ENCODE results near the gene CCDC12.

The CCDC12 gene

DNA sequence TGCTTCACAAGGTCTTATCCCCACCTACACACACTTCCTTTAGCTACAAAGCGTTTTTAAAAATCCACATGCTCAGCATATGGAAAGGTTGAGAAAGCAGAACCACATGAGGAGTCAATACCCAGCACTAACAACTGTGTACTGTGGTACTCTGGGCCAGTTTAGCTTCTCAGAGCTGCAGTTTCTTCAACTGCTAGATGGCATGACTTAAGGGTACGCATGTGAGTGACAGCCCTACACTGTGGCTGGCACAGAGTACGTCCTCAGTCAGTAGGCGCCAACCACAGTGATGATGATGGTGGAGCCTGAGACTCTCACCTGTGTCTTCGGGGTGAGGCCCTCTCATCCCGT is 17.4 kb downstream of the CCDC12 start:
- no peak for FAIRE-seq
- DNase-seq (ENCODE audit: insufficient read length, low spot score) = no peak

GRCh38 chr3:46958467-46959160 is 17.9 kb downstream of the CCDC12 start:
- FAIRE-seq (no peak), DNase-seq (ENCODE audit: insufficient read length, low spot score) (no peak)

DNA sequence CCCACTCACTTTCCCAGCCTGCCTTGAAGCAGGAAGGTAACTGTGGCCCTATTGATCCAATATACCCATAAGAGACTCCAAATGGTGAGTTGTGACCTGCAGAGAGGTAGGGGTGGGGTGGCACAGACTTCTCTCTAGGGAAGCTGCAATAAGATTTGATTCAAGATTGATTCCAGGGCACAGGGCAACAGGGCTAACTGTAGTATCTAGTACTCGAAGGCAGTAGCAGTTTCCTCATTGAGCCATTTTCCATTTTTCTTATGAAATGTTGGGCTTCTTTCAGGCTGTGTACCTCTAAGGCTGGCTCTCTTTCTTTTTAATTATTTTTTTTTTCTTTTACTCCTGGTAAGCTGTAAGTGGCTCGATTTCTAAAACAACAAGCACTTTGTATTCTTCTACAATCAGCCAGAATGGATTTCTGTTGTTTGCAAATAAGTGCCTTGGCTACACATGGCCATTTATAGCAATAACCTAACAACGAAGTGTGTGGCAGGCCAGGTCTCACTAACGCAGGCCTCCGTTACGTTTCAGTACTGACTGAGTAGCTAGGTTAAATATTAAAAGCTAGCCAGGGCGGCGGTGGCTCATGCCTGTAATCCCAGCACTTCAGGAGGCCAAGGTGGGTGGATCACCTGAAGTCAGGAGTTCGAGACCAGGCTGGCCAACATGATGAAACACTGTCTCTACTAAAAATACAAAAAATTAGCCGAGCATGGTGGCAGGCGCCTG is 19.3 kb downstream of the CCDC12 start:
- DNase-seq (ENCODE audit: insufficient read length, low spot score) (no peak), FAIRE-seq (no peak)

GRCh38 chr3:46955801-46956259 is 20.7 kb downstream of the CCDC12 start:
- FAIRE-seq (no peak), DNase-seq (ENCODE audit: insufficient read length, low spot score) (no peak)

GRCh38 chr3:46955157-46955556 is 21.4 kb downstream of the CCDC12 start:
- DNase-seq (ENCODE audit: insufficient read length, low spot score) (no peak), FAIRE-seq (no peak)

- DNase-seq (ENCODE audit: insufficient read length, low spot score) = no peak
- FAIRE-seq = no peak
Observed at GRCh38 chr3:46954178-46954577, 22.4 kb downstream of the CCDC12 start.

DNA sequence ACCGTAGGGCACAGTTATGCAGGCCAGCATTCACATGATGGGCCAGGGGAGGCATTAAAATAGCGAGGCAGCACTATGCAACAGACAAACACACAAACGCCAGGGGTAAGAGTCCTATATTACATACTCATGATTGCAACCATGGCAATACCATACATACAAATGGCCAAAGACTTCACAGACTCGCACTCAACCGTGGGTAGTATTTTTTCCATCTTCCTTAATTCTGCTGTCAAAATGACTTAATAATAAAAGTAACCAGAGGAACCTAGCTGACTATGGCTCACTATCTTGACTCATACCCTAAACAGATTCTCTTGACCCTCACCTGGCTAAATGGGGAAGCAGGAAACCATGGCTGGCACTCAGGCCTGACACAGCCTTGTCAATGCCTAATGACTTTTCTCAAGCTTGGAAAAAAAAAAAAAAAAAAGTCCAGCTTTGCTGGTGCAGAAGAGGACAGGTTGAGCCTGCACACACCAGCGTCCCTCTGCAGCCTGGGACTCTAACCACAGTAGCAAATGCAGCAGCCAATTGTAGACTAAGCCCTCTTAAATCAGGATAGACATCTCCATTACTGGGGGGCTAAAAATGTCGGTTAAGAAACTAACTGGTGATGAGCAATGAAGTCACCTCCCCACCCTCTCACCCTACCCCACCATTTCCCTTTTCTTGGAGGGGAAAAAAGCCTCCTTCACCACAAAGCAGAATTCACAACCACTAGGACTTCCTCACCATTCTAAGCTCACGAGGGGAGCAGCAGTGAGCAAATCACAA is 23.1 kb downstream of the CCDC12 start:
- FAIRE-seq = no peak
- no peak for DNase-seq (ENCODE audit: insufficient read length, low spot score)

DNA sequence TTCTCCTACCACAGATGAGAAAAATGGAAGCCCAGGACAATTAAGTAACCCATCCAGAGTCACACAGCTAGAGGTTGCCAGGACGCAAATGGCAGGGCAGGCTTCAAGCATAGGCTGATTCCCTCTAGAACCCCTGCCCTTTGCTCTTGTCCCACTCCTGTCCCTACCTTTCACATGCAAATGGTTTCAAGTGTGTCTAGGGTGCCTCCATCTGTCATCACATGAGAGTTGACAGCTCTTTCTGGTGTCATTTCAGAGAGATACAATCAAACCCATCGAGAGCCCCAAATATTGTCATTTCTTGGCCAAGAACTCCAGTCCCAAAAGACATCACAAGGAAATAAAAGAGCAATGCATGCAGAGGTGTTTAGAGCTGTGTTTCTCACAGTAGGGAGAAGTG is 23.7 kb downstream of the CCDC12 start:
- DNase-seq (ENCODE audit: insufficient read length, low spot score) (no peak), FAIRE-seq (no peak)

DNA sequence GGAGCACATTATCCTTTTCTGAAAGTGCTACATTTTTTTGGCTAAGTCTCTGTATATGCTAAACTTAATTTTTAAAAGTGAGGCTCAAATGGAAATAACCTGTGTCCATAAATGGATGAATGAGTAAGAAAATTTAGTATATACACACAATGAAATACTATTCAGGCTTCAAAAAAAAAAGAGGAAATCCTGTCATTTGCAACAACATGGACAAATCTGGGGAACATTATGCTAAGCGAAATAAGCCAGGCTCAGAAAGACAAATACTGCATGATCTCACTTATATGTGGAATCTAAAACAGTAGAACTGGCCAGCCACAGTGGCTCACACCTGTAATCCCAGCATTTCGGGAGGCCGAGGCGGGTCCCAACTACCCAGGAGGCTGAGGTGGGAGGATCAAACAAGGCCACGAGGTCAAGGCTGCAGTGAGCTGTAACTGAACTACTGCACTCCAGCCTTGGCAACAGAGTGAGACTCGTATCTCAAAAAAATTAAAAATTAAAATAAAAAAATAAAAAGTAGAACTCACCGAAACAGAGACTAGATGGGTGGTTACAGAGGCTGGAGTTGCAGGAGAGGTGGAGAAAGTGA is 25.8 kb downstream of the CCDC12 start:
- DNase-seq (ENCODE audit: insufficient read length, low spot score) (no peak), FAIRE-seq (no peak)

GRCh38 chr3:46950177-46950576 is 26.4 kb downstream of the CCDC12 start:
- DNase-seq (ENCODE audit: insufficient read length, low spot score) (no peak), FAIRE-seq (no peak)

GRCh38 chr3:46948830-46949671 is 27.5 kb downstream of the CCDC12 start:
- DNase-seq (ENCODE audit: insufficient read length, low spot score) (peak; percentile 35), FAIRE-seq (no peak)

DNA sequence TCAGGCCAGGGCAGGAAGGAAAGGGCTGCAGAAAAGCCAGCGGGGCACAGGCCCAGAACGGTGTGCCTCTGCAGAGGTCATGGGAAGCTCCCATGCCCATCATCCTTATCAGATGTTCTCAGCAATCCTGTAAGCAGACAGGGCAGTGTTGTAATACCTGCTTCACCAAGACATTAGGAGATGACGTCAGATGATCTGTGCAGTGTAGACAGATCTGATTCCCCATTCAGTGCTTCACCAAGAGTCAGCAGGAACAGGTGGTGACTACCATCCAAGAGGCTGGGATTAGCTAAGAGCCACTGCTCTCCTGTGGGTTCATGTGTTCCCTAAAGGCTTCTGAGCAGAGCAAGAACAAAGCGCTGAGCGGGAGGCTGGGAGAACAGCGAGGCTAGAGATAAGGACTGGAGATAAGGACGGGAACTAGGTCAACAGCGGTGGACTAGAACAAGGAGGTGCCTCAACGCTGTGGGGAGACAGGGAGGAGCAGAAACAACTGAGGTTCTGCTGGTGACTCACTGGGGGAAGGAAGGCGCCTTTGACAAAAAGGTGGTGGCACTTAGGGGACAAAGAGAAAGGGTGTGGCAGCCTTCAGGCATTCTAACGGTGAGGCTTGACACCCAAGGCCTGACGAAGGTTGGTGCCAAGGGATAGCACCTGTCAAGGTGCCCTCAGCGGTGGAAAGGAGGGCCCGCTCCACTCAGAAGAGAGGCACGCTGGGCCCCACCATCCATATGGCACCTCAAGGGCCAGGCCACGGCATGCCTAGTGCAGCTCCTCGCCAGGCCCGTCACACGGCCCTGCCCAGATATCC is 28.4 kb downstream of the CCDC12 start:
- DNase-seq (ENCODE audit: insufficient read length, low spot score) (no peak), FAIRE-seq (no peak)

DNA sequence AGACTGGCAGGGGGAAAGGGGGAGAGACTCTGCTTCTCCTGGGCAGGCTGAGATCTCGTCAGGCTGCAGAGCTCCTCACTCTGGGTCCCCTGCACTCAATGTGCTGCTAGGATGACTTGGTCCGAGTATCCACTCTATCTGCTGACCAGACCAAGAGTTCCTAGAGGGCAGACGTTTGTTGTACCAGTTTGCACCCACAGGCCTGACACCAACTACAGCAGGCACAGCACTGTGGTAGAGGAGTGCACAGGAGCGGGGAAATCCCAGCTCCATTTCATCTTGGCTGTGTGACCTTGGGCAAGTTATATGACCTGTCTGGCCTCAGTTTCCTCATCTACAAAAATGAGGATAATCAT is 29.0 kb downstream of the CCDC12 start:
- FAIRE-seq (no peak), DNase-seq (ENCODE audit: insufficient read length, low spot score) (no peak)

DNA sequence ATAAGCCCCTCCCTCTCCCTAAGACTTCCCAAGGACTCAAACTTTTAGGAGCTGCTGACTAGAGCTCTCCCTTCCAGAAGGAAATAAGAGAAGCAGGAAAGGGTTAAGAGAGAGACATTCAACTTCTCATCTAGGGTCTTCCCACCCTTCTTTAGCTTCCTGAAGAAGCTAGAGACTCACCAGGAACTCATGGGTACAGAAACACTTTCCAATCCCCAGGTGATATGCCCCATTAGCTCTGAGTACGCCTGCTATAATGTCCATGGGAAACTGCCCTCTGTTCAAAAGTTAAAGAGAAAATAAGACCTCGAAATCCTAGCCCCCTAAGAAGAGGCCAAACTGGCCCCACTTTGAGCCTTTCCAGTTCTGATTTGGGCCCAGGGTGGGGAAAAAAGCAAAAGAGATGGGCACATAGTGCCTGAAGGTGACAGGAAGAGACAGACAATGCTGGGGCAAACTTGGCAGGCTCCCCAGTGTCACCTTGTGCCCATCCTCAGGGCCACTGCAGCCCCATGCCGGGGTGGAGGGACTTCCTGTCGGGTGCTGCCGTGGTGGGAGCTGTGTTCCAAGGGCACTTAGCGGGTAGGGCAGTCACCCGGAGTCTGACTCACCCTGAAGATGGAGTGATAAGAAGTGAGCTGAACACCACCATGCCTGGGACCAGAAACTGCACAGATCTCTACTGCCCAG is 29.5 kb downstream of the CCDC12 start:
- peak; percentile 62 for DNase-seq (ENCODE audit: insufficient read length, low spot score)
- FAIRE-seq = no peak

DNA sequence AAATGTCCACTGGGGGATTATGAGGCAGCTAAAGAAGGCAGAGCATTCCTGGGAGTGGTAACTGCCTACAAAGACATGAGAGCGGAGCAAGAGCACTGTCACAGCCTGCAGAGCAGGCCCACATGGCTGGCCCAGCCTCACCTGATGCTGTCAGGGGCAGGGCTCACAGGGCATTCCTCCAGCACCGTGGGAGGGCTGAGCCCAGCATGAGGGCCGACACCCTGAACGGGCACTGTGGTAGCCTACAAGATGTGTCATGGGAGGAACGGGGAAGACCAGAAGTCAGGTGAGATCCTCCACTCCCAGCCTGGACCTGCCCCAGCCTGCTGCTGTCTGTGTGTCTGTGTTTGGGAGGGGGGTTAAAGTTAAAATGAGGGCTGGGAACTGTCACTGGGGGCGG is 30.1 kb downstream of the CCDC12 start:
- no peak for FAIRE-seq
- no peak for DNase-seq (ENCODE audit: insufficient read length, low spot score)

- FAIRE-seq (no peak), DNase-seq (ENCODE audit: insufficient read length, low spot score) (no peak)
Observed at GRCh38 chr3:46944191-46944590, 32.4 kb downstream of the CCDC12 start.

DNA sequence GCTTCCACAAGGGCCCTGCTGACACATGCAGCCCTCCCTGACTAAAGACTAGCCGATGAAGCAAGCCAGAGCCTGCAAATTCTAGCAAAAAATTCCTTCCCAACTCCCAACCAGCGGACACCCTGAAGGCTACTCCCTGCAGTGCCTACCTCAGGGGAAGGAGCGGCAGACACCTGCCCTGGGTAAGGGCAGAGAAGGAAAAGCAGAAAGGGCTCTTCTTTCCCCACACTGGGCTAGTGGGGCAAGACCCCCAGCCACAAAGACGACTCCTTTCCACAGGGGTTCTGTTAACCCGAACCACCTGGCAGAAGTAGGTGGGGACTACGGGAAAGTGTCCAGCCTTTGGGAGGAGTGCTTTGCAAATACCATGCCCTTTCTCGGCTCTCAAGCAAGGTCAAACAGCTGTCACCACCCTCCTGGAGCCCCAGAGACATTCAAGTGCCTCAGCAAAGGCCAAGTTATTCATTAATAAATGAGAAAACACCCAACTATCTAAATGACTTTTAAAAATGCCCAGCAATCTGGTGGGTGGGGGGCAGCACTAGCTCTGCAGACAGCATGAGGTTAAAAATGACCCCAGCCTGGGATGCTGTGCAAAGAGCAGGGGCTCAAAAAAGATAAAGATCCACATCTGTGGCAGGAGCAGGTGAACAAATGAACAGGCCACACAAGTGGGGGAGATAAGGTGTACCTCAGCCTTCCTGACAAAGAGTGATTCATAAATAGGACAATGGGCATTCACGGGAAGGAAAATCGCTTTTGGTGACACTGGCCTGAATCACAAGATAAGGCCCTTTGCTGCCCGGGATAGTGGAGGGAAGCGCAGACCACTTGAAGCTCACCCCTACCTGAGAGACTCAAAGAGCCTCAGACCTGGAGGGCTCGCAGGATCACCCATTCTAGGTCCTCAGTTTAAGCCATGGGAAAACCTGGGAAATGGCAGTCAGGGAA is 33.0 kb downstream of the CCDC12 start:
- DNase-seq (ENCODE audit: insufficient read length, low spot score) (no peak), FAIRE-seq (no peak)
